Fibroblast of lung (primary cell): ENCODE results near the gene KLHL21. TPM values are rescaled to one million over a fixed set of nuclear protein-coding genes. Genes with fewer than 3 reads are reported as not detected.

Source experiments
- DNase-seq, 2 donors: peaks; one replicate each; pipeline versions ENCODE4 v3.0.0 to v3.0.0-alpha.2; 2010; ENCODE audit warnings: low read depth in 2 of 2
- H2AFZ ChIP-seq: 2 replicates; pipeline ENCODE4 v1.5.1; 2012; ENCODE audit warnings: low read length, control low read depth, inconsistent platforms
- H3K27ac ChIP-seq: 2 replicates; pipeline ENCODE4 v1.5.1; 2011; ENCODE audit warnings: low read length, control low read depth; ENCODE audit not compliant: insufficient read depth
- H3K27me3 ChIP-seq: 2 replicates; pipeline ENCODE4 v1.5.1; 2011; ENCODE audit warnings: mild to moderate bottlenecking, low read length; ENCODE audit not compliant: control insufficient read depth, insufficient read depth
- H3K36me3 ChIP-seq: 2 replicates; pipeline ENCODE4 v1.5.1; 2011; ENCODE audit warnings: low read length; ENCODE audit not compliant: control insufficient read depth, insufficient read depth
- H3K4me1 ChIP-seq: 2 replicates; pipeline ENCODE4 v1.5.1; 2011; ENCODE audit warnings: low read length; ENCODE audit not compliant: control insufficient read depth, insufficient read depth; ENCODE audit errors: extremely low read depth
- H3K4me2 ChIP-seq: 2 replicates; pipeline ENCODE4 v1.5.1; 2011; ENCODE audit warnings: low read length, control low read depth; ENCODE audit not compliant: insufficient read depth; ENCODE audit errors: extremely low read depth
- H3K4me3 ChIP-seq, 4 experiments: fragments of 200-600 bp in 1 of 4; sonication (generic) in 1 of 4; replicated peaks in 1 of 4; 2 replicates each; pipeline ENCODE4 v1.5.1; 2011 to 2016; ENCODE audit warnings: low read length in 4 of 4, low read depth in 3 of 4, mild to moderate bottlenecking in 3 of 4, control low read depth in 2 of 4, inconsistent platforms in 1 of 4, mixed read lengths in 1 of 4; ENCODE audit not compliant: insufficient read depth in 1 of 4; ENCODE audit errors: control extremely low read depth in 1 of 4
- H3K79me2 ChIP-seq: 2 replicates; pipeline ENCODE4 v1.5.1; 2012; ENCODE audit warnings: mild to moderate bottlenecking, low read length, inconsistent platforms; ENCODE audit not compliant: control insufficient read depth, insufficient read depth
- H3K9ac ChIP-seq: 2 replicates; pipeline ENCODE4 v1.5.1; 2011; ENCODE audit warnings: mild to moderate bottlenecking, low read length, control low read depth; ENCODE audit not compliant: insufficient read depth
- H3K9me3 ChIP-seq: 2 replicates; pipeline ENCODE4 v1.5.1; 2012; ENCODE audit warnings: low read depth, low read length; ENCODE audit not compliant: control insufficient read depth, insufficient read depth
- H4K20me1 ChIP-seq: 2 replicates; pipeline ENCODE4 v1.5.1; 2011; ENCODE audit warnings: low read length; ENCODE audit not compliant: control insufficient read depth, insufficient read depth; ENCODE audit errors: extremely low read depth
- CTCF ChIP-seq, 2 donors: IDR thresholded peaks in 1 of 2; conservative IDR thresholded peaks in 1 of 2; 1 replicate in 1 of 2; 2 replicates in 1 of 2; pipeline ENCODE4 v1.5.1; 2011 to 2012; ENCODE audit warnings: low read length in 2 of 2, control low read depth in 1 of 2, inconsistent platforms in 1 of 2, low read depth in 1 of 2, mild to moderate bottlenecking in 1 of 2
- EZH2 ChIP-seq: IDR thresholded peaks from 2 replicates; pipeline ENCODE4 v1.5.1; 2012; ENCODE audit warnings: low read length, control low read depth, mild to moderate bottlenecking; ENCODE audit errors: missing control alignments
- polyA plus RNA-seq, 2 donors: library from polyadenylated mRNA; depleted of rRNA in 1 of 2; stranded (reverse) in 1 of 2; unstranded in 1 of 2; fragments of >200 nt; gene quantifications; 2 replicates each; pipeline ENCODE4 v1.2.1, GENCODE V29; 2011 to 2012; ENCODE audit warnings: missing spikeins in 1 of 2
- total RNA-seq: library from RNA; depleted of rRNA; stranded (reverse); fragments of >200 nt; gene quantifications from 2 replicates; pipeline ENCODE4 v1.2.1, GENCODE V29; 2014

The KLHL21 gene
- total and polyA plus RNA-seq, 2 donors (not counting 1 experiment from before 2014, with no cell fraction given): 11.7 to 44.9 TPM

DNA sequence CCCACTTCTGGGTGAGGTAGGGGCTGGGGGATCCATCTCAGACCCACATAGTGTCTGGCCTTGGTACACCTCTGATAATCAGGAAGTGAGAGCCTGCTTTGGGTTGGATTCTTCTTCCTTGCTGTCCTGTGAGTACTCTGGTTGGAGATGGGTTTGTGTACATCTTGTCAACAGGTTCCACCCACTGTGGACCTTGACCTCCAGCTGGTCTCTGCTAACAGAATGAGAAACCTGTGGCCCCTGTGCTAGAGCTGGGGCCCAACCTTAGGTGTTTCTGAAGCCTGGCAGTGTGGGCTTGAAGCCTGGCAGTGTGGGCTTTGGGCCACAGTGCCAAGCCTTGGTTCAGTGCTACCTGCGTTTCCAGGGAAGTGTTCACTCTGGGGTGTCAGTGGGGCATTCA is 20.3 kb downstream of the KLHL21 start:
- Histone ChIP-seq H3K4me1 (peaks cover 12% of the 10 kb centered on the region), H3K4me2 (no peak overlapping the region), H3K9ac (no peak overlapping the region), H3K9me3 (no peaks in the 10 kb centered on the region), H3K4me3 (no peak overlapping the region), H3K27ac (no peak overlapping the region), H3K36me3 (peaks cover 2% of the 10 kb centered on the region), H4K20me1 (no peaks in the 10 kb centered on the region), H3K27me3 (no peaks in the 10 kb centered on the region), H2AFZ (no peak overlapping the region), H3K79me2 (peaks cover 6% of the 10 kb centered on the region)
- TF ChIP-seq EZH2 (no peak), CTCF (conservative IDR thresholded peaks at IDR 0.05 in 1 of 2, IDR thresholded peaks at IDR 0.05 in 1 of 2; ENCODE audit: low read depth in 1 of 2, low read length in 2 of 2) (no peak)
- no peak for DNase-seq

GRCh38 chr1:6581561-6582305 is 20.9 kb downstream of the KLHL21 start:
- TF ChIP-seq EZH2 (no peak), CTCF (conservative IDR thresholded peaks at IDR 0.05 in 1 of 2, IDR thresholded peaks at IDR 0.05 in 1 of 2; ENCODE audit: low read depth in 1 of 2, low read length in 2 of 2) (no peak)
- Histone ChIP-seq H3K9me3 (no peaks in the 10 kb centered on the region), H4K20me1 (no peaks in the 10 kb centered on the region), H3K4me3 (no peak overlapping the region), H3K27ac (no peak overlapping the region), H2AFZ (no peak overlapping the region), H3K9ac (no peak overlapping the region), H3K79me2 (peaks cover 6% of the 10 kb centered on the region), H3K27me3 (no peaks in the 10 kb centered on the region), H3K4me1 (peaks cover 12% of the 10 kb centered on the region), H3K36me3 (peaks cover 2% of the 10 kb centered on the region), H3K4me2 (no peak overlapping the region)
- peak in 1 of 2 donors; percentile 45 for DNase-seq

GRCh38 chr1:6580593-6581409 is 21.9 kb downstream of the KLHL21 start:
- Histone ChIP-seq H3K27me3 (no peaks in the 10 kb centered on the region), H3K36me3 (peaks cover 2% of the 10 kb centered on the region), H3K4me1 (peaks cover 12% of the 10 kb centered on the region), H3K79me2 (peaks cover 6% of the 10 kb centered on the region), H3K4me2 (peak overlapping the region; percentile 96), H3K9ac (peak overlapping the region; percentile 85), H4K20me1 (no peaks in the 10 kb centered on the region), H3K27ac (peak overlapping the region; percentile 82), H3K9me3 (no peaks in the 10 kb centered on the region), H3K4me3 (peak overlapping the region; percentile 57 to 86 (median 70)), H2AFZ (peak overlapping the region; percentile 7)
- no peak for DNase-seq
- TF ChIP-seq EZH2: no peak
- peak in 1 of 2 donors; percentile 1 for TF ChIP-seq CTCF (conservative IDR thresholded peaks at IDR 0.05 in 1 of 2, IDR thresholded peaks at IDR 0.05 in 1 of 2; ENCODE audit: low read depth in 1 of 2, low read length in 2 of 2)
